TTC549 (cell line): Measurements from ENCODE around the gene PCGF3.
"Not testable (repeated sequence)": the region's sequence is repeated elsewhere in the genome, so short reads cannot be mapped to it uniquely, and the experiment has no call there.

Experiments used
- FAIRE-seq: peaks from 2 replicates; lab custom pipeline; 2012; peaks lifted over from hg19 to GRCh38; lab: Jason Lieb, UNC

The PCGF3 gene

DNA sequence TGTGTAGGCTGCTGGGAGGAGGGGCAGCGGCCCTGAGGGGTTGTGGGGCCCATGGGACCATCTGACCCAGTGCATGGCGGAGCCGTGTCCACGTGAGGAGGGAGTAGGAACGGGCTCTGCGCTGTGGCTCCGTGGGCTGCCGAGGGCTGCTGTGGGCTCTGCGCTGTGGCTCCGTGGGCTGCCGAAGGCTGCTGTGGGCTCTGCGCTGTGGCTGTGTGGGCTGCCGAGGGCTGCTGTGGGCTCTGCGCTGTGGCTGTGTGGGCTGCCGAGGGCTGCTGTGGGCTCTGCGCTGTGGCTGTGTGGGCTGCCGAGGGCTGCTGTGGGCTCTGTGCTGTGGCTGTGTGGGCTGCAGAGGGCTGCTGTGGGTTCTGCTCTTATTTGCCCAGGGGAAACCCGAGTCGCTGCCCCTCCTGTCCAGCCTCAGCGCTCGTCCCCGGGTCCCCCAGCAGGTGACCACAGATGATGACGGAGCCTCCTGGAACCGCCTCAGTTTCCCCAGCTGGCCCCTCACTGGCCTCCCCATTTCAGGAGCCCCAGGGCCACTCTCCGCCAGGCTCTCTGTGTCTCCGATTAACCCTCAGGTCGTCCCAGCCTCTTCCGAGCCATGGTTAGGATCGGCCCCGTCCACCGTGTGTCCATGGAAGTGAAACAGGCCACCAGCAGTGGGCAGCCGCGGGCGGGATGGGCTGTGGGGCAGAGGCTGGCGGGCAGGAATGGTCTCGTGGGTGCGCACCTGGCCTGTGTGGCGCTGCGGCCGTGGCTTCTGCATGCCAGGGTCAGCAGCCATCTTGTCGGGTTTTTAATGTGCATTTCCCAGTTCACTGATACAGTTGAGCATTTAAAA is 20.0 kb downstream of the PCGF3 start:
- no peak for FAIRE-seq

DNA sequence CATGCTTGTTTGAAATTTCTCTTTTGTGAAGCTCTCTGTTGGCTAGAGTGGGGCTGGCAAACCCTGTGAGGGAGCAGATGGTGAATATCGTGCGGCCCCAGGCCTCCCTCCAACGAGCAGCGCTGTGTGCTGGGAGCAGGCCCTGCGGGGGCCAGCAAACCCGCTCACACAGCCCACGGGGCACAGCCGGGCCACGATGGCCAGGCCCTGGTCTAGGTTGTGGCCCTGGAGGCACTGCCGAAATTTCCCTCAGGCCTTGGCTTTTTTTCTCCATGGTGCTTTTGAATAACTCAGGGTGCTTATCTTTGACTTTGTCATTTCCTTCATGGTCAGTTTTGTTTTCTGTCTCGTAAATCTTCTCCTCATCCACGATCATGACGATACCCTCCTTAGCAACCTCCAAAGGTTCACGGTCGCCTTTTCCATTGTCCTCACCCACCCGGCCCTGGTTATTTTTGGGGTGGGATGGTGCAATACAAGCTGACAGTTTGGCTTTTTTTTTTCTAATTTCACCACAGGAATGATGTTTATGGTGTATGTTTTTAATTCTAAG is 20.7 kb downstream of the PCGF3 start:
- FAIRE-seq: no peak

DNA sequence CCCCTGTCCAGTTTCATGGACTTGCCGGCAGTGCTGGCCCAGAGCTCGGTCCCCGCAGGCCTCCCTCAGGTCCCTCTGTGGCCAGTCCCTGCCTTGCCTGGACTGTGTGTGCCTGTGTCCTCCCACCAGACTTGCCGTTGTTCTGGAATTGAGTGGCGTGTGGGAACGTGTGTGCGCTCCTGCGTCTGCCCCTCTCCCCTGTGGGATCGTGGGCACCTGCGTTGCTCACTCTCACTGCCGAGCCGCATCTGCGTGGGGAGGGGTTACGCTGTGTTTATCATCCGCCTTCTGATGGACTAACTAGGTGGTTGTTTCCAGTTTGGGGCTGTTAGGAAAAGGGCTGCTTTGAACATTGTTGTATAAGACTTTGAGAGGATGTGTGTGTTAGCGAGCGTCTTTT is 21.2 kb downstream of the PCGF3 start:
- no peak for FAIRE-seq

DNA sequence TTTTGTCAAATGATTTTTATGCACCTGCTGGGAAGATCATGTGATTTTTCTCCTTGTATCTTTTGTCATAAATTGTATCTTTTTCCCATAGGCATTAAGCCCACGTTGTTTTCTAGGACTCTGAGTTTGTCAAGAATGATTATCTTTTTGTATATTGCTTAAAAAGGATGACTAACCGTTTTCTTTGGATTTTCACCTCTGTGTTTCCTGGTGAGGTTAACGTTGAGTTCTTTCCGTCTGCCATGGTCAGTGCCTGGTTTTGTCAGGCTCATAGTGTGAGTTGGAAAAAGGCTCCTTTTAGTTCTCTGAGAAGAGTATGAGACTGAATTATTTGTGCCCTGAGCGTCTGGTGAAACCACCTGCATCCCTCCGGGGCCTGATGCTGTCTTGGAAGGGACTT is 21.9 kb downstream of the PCGF3 start:
- no peak for FAIRE-seq

DNA sequence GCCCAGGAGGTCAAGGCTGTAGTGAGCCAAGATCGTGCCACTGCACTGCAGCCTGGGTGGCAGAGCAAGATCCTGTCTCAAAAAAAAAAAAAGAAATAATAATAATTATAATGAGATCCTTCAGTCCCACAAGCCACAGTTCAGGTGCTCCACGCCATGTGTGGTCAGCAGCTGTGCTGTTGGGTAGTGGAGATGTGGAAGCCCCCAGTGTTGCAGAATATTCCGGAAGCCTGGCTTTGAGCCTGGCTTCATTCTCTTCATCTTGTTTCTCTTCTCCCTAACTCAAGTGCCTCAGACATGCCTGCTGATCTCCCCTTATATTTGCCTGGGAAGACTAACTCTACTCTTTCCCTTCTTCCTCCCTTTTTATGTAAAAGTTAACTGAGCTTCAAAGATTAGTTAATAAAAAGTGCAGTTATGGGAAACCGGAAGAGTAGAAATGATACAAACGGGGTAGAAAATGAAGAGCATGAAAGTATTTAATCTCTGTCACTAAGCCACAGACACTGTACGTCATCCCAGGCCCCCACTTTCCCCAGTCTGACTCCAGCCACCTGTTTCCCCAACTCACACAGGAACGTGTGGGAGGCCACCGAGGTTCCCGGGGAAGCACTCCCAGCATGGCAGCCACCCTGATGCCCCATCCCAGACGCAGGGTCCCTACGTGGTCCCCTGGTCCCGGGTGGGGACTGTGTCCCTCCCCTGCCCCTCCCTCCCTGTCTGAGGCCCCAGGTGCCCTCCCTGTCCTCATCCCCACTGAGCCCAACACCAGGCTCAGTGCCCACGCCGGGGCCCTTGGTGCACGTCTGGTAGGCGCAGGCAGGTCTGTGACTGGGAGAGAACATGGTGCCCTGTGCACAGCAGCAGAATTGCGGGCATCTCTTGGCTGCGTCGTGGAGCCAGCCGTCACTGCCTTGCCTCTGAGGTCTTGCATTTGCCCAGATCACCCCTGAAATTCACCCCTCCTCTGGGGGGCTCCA is 24.0 kb downstream of the PCGF3 start:
- FAIRE-seq: no peak

DNA sequence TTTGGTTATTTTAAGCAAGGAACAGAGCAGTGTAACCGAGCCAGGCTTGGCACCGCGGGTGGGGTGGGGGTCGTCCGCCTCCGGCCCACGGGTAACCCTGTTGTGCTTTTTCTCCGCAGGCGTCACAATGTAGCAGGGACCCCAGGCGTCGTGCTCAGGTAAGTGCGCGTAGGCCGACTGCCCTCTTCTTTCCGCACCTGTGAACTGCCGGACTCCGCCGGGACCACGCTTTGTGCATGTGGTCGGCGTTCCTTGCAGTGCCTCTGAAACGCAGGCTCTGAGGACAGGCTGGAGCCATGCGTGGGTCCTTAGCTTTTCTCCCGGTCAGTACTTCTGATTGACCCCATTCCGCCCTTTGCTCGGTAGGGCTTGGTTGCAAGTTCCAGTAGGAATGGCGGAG is 24.9 kb downstream of the PCGF3 start:
- no peak for FAIRE-seq

DNA sequence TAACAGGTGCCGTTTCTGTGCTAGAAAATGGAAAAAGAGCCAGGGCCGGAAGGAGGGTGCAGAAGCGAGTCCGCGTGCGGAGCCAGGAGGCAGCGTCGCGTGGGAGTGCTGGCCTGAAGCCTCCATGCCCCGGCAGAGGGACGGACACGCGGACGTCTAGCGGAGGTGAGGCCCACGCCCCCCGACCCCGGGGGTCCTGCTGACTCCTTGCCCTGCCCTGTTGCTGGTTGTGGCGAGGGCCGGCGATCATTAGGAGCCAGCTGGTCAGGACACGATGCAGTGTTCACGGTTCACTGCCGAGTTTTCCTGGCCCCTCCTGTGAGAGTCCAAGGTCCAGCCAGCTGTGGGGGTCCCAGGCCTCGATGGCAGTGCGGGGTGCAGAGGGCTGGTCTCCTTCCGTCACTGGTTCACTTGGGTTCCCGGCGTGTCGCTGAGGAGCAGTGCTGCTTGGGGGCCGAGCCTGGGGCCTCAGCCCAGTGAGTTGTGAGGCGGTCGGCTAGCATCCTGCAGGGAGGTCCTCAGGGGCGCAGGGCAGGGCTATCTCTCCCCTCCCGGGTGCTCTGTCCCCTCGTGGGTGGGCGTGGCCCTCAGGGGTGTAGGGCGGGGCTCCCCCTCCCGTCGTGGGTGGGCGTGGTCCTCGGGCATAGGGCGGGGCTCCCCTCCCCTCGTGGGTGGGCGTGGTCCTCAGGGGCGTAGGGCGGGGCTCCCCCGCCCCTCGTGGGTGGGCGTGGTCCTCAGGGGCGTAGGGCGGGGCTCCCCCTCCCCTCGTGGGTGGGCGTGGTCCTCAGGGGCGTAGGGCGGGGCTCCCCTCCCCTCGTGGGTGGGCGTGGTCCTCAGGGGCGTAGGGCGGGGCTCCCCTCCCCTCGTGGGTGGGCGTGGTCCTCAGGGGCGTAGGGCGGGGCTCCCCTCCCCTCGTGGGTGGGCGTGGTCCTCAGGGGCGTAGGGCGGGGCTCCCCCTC is 25.6 kb downstream of the PCGF3 start:
- FAIRE-seq: not testable (repeated sequence)

DNA sequence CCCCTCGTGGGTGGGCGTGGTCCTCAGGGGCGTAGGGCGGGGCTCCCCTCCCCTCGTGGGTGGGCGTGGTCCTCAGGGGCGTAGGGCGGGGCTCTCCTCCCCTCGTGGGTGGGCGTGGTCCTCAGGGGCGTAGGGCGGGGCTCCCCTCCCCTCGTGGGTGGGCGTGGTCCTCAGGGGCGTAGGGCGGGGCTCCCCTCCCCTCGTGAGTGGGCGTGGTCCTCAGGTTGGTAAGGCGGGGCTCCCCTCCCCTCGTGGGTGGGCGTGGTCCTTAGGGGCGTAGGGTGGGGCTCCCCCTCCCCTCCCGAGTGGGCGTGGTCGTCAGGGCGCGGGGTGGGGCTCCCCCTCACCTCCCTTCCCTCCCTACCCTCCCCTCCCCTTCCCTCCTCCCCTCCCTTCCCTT is 26.3 kb downstream of the PCGF3 start:
- FAIRE-seq: not testable (repeated sequence)

DNA sequence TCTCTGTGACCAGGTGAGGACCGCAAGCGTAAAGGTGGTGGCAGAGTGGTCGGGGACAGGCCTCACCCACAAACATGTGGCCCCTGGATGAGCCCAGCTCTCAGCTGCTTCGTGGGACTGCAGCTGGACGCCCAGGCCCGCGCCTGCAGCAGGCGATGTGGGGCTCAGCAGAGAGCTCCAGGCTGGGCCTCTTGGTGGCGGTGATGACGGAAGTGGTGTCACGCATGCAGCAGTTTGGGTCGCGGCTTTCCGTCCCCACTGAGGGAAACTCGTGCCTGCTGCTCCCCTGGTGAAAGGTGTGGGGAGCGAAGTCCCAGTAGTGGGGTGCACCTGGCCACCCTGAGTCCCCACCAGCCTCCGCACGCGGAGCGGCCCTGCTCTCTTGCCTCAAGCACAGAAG is 26.9 kb downstream of the PCGF3 start:
- FAIRE-seq: no peak

DNA sequence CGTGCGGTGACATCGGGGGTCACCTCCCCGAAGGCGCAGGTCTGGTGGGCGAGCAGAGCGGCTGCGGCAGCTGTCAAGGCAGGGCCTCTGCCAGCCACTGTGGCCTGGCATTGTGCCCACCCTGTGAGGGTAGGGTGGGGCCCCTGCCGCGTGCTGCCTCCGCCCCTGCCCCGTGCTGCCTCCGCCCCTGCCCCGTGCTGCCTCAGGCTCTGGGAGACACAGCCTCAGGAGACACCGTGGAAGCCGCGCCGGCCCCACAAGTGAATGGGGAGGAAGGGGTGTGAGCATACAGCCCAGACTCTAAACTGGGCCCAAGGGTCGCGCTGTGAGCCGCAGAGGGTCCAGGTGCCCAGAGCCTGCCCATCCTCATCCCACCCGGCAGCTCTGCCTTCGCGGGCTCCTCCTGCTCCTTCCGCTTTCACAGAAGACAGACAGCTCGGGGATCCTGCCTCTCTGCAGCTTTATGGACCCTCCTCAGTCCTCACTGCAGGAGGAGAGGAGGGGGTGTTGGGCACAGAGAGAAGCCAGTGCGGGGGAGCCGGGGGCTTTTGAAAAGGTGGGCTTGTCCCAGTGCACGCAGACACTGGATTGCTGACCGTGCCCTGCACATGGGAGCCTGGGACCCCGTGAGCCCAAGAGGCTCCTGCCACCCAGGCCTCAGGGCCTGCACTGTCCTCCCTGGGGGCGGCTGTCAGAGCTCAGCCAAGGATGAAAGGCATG is 27.4 kb downstream of the PCGF3 start:
- FAIRE-seq: no peak

DNA sequence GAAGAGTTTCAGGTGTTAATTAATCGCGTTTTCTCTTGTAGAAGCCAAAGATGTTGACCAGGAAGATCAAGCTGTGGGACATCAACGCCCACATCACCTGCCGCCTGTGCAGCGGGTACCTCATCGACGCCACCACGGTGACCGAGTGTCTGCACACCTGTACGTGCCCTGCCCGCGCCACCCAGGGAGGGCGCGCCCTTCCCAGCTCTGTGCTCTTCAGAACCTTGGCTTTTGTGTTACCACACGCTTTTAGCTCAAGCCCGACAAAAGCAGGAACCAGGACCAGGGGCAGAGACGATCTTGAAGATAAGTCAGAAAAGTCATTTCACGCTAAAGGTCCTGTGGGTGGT is 28.0 kb downstream of the PCGF3 start:
- FAIRE-seq: no peak

DNA sequence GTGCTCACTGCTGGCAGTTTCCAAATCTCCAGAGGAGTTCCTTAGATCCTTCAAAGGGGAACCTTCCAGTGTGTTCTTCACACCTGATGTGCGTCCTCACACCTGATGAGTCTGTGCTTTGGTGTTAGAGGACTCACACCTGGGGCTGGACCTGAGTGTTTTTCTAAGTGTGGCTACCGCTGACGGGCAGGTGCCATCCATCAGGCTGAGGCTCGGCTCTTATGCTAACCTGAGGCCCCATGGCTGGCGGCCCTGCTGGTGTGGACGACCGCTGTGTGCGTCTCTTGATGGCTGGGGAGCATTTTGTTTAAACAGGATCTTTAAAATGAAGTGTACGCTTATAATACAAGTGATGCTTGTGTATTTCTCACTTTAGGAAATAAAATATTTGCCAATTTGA is 28.4 kb downstream of the PCGF3 start:
- no peak for FAIRE-seq

DNA sequence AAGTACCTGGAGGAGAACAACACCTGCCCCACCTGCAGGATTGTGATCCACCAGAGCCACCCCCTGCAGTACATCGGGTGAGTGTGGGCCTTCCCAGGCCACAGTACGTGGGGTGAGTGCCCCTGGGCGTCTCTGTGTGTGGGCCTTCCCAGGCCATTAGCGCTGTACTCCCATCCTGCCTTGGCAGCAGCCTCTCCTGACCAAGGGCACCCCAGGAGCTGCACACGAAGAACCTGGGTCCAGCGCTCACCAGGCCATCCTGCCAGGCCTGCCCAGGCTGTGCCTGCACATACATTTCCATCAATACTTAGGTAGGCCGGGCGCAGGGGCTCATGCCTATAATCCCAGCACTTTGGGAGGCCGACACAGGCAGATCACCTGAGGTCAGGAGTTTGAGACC is 29.3 kb downstream of the PCGF3 start:
- FAIRE-seq: no peak

DNA sequence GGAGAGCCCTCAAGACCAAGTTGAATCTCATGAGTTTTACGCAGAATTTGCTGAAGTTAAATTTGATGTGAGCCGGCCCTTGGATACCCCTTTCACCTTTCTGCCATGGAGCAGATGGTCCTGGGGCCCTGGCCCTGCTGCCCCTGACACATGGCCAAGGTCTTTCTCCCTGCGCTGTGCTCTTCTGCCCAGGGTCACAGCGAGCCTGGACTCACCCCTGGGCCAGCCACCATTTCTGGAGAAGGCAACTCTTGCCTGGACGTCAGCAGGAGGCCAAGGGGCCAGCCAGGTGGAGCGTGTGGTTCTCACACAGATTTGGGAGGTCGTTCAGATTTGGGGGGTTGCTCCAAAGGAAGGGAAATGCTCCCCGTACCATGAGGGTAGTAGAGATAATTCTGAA is 30.0 kb downstream of the PCGF3 start:
- FAIRE-seq: no peak

DNA sequence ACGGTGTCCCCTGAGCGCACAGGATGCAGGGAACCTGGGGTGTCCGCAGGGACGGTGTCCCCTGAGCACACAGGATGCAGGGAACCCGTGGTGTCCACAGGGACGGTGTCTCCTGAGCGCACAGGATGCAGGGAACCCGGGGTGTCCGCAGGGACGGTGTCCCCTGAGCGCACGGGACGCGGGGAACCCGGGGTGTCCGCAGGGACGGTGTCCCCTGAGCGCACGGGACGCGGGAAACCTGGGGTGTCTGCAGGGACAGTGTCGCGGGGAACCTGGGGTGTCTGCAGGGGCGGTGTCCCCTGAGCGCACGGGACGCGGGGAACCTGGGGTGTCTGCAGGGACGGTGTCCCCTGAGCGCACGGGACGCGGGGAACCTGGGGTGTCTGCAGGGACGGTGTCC is 30.9 kb downstream of the PCGF3 start:
- FAIRE-seq: not testable (repeated sequence)

DNA sequence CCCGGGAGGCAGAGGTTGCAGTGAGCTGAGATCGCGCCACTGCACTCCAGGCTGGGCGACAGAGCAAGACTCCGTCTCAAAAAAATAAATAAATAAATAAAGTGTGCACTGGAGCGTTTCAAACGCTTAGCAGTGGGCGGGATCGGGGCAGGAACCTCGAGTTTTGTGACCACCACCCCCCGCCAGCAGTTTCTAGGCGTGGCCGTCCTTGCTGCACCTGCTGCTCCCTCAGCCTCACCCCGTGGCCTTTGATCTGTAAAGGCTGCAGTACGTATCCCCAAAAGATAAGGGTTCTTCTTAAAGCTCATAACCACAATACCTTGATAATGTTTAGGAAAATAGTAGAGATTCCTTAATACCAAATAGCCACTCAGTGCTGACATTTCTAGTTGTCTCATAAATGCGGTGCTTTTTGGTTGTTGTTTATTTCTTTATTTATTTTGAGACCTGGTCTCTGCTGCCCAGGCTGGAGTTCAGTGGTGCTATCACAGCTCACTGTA is 33.2 kb downstream of the PCGF3 start:
- FAIRE-seq: no peak

DNA sequence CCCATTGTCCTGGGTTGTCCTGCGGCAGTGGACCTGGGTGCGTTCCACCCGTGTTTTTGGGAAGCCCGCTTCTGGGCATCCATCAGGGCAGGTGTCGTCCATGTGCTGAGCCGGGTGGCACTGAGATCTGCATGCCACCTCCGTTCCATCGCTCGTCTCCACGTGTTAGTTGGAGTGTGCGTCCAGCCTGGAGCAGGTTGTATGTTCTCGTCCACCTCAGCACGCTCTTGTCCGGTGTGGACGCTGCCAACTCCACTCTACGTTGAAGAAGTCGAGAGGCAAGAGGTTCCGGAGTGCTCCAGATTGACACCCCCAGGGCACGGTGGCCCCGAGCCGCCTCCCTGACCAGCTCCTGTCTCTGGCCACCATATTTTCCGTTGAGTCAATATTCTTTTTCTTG is 33.9 kb downstream of the PCGF3 start:
- no peak for FAIRE-seq

DNA sequence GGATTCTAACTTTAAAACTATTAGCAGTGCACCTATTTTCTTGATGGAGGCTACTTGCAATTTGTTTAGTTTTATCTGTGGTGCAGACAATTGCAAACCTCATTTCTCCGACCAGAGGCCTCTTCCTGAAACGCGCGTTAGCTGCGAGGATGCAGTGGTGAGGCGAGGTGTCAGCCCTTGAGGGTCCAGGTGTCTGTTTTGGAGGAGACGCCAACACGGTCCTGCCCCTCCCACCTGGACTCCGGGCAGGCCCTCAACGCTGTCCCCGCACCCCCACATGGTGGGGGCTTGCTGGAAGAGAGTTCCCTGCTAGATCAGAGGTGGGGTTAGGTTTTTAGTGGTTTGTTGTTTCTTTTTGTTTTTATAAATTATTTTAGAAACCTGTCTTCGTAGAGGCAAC is 34.4 kb downstream of the PCGF3 start:
- FAIRE-seq: no peak

DNA sequence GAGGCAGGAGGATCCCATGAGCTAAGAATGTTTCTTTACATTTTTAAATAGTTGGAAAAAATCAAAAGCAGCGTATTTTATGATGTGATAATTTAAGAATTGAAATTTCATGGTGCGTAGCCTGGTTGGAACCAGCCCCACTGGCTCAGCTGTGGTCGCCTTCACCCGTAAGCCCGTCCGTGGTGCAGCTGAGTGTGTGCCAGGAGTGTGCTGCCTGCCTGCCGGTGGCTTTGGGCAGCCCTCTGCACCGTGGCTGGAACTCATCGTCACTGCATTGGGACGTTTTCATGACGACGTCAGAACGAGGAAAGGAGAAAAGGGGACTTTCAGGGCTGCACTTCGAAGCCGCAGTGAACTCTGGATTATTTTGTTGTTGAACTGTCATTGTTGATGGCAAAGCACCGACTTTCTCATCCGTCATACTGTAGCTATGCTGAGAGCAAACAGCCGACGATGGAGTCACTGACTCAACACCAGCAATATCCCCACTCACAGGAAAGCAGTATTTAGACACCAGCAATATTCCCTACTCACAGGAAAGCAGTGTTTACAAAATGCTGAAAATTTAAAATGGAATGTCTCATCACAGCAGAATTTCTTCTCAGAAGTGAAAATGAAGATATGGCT is 35.1 kb downstream of the PCGF3 start:
- FAIRE-seq: no peak

DNA sequence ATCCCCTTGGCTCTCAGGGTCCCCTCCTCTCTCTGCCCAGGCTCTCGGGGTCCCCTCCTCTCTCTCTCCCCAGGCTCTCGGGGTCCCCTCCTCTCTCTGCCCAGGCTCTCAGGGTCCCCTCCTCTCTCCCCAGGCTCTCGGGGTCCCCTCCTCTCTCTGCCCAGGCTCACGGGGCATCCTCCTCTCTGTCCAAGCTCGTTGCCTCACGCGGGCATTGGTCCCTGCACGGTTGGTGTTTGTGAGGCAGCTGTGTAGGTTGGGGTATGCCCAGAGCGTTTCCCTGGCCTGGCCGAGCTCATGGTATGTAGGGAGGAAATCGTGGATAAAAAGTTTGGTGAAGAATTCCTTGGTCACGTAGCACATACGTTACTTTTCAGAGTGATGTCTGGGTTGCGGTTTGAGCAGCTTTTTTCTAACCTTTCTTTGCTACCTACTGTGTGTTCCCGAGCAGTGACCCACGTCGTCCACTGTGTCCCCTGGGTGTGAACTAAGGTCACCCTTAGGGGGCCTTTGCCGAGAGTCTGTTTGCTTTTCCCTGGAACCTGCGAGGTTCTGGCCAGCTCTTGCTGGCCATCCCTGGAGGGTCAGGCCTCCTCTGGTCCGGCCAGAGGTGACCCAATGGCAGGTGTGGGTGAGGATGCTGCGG is 36.6 kb downstream of the PCGF3 start:
- no peak for FAIRE-seq
